Activated B cell treated with CpG ODN at 0.5 μM for 24 hours (primary cell): ENCODE data around the gene HSD11B2. TPM values are rescaled to one million over a fixed set of nuclear protein-coding genes. Genes with fewer than 3 reads are reported as not detected.

ENCODE experiments used
- ATAC-seq: fragments of 200-7000 bp; cut with Tn5 transposase; one replicate; pipeline ENCODE4 v1.10.0; 2021; ENCODE audit warnings: low read depth, mild to moderate bottlenecking, moderate library complexity
- CTCF ChIA-PET: fragments of 350-600 bp; sonication (Branson Sonifier 250); formaldehyde crosslinking; loops from one replicate; lab custom pipeline; 2021; ENCODE audit warnings: antibody characterized with exemption; lab: Charles Lee
- POLR2A ChIA-PET: fragments of 350-600 bp; sonication (Branson Sonifier 250); formaldehyde crosslinking; loops from one replicate; lab custom pipeline; 2021; ENCODE audit warnings: antibody characterized with exemption; lab: Charles Lee
- DNase-seq: peaks from one replicate; pipeline ENCODE4 v3.0.0; 2022
- H3K27ac Mint-ChIP-seq: one replicate; pipeline ENCODE4 v1.8.0; 2020; ENCODE audit warnings: mixed read lengths
- H3K27me3 Mint-ChIP-seq: one replicate; pipeline ENCODE4 v1.8.0; 2021; ENCODE audit warnings: mixed read lengths
- H3K36me3 Mint-ChIP-seq: one replicate; pipeline ENCODE4 v1.8.0; 2021; ENCODE audit warnings: low read depth, mixed read lengths
- H3K4me1 Mint-ChIP-seq: one replicate; pipeline ENCODE4 v1.8.0; 2021; ENCODE audit warnings: mixed read lengths
- H3K4me3 Mint-ChIP-seq: one replicate; pipeline ENCODE4 v1.8.0; 2020; ENCODE audit warnings: mild to moderate bottlenecking, mixed read lengths
- H3K9me3 Mint-ChIP-seq: one replicate; pipeline ENCODE4 v1.8.0; 2020; ENCODE audit warnings: mixed read lengths
- intact Hi-C: fragments of 100-400 bp; cut with micrococcal nuclease; formaldehyde crosslinking; loops from one replicate; pipeline ENCODE4 v1.15.1; 2024
- total RNA-seq: library from RNA; stranded (reverse); gene quantifications from 2 replicates; pipeline ENCODE4 v1.2.3, GENCODE V29; 2022
- TF ChIP-seq, protein P1 (sequence below): fragments of 200-600 bp; IDR thresholded peaks from one replicate; pipeline ENCODE4 v1.8.0; 2022; ENCODE audit warnings: antibody characterized with exemption, mild to moderate bottlenecking

The HSD11B2 gene
- total RNA-seq, 1 donor from 2014 or later = 0.49 TPM

GRCh38 chr16:67468731-67469130 lies 37.8 kb downstream of the HSD11B2 start:
- H3K36me3 Mint-ChIP-seq = peaks cover 5% of the 10 kb centered on the region
- H3K9me3 Mint-ChIP-seq = no peaks in the 10 kb centered on the region
- CTCF ChIA-PET = interaction anchor here (6.9 kb wide), 1 partner anchor 41 kb away, joined by 63 read pairs; no protein-coding TSS in a partner anchor
- DNase-seq (no peak), ATAC-seq (no peak)
- H3K27me3 Mint-ChIP-seq = no peaks in the 10 kb centered on the region
- peaks cover 54% of the 10 kb centered on the region for H3K4me1 Mint-ChIP-seq
- H3K27ac Mint-ChIP-seq = peak overlapping the region; percentile 62
- POLR2A ChIA-PET = no interaction called here
- no peak overlapping the region for H3K4me3 Mint-ChIP-seq
- intact Hi-C loops = loop anchor here (5.0 kb wide), 1 partner anchor 206 kb away; no protein-coding TSS in a partner anchor
- TF ChIP-seq, protein P1, sequence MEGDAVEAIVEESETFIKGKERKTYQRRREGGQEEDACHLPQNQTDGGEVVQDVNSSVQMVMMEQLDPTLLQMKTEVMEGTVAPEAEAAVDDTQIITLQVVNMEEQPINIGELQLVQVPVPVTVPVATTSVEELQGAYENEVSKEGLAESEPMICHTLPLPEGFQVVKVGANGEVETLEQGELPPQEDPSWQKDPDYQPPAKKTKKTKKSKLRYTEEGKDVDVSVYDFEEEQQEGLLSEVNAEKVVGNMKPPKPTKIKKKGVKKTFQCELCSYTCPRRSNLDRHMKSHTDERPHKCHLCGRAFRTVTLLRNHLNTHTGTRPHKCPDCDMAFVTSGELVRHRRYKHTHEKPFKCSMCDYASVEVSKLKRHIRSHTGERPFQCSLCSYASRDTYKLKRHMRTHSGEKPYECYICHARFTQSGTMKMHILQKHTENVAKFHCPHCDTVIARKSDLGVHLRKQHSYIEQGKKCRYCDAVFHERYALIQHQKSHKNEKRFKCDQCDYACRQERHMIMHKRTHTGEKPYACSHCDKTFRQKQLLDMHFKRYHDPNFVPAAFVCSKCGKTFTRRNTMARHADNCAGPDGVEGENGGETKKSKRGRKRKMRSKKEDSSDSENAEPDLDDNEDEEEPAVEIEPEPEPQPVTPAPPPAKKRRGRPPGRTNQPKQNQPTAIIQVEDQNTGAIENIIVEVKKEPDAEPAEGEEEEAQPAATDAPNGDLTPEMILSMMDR = no peak

DNA sequence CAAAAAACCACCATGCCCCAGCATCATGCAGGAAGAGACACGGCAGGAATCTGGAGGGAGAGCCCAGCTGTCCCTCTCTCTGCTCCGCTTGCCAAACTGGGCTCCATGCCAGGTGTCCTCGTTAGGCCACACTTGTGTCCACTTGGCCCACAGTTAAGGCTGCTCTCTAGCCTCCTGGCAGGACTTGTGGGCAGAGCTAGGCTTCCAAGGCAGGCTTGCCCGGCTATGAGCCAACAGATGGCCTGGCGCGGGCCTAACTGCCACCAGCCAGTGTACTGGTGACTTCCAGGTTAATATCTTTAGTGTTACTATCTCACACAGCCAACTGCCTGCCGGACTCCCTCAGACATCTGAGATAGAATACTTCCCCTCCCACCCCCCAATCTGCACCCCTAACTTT lies 39.4 kb downstream of the HSD11B2 start:
- DNase-seq (no peak), ATAC-seq (no peak)
- Mint-ChIP-seq H3K27ac (no peak overlapping the region), H3K36me3 (peaks cover 14% of the 10 kb centered on the region), H3K4me1 (peaks cover 60% of the 10 kb centered on the region), H3K9me3 (no peaks in the 10 kb centered on the region), H3K27me3 (no peaks in the 10 kb centered on the region), H3K4me3 (no peak overlapping the region)
- CTCF ChIA-PET = no interaction called here
- TF ChIP-seq, protein P1 = no peak
- POLR2A ChIA-PET = interaction anchor here (0.7 kb wide), 1 partner anchor 9 kb away, joined by 4 read pairs; no protein-coding TSS in a partner anchor
- intact Hi-C loops = no loop called here

GRCh38 chr16:67471758-67472384 lies 41.0 kb downstream of the HSD11B2 start:
- TF ChIP-seq, protein P1 = no peak
- Mint-ChIP-seq H3K36me3 (peaks cover 15% of the 10 kb centered on the region), H3K9me3 (no peaks in the 10 kb centered on the region), H3K27ac (no peak overlapping the region), H3K4me1 (peaks cover 56% of the 10 kb centered on the region), H3K4me3 (no peak overlapping the region), H3K27me3 (no peaks in the 10 kb centered on the region)
- DNase-seq = no peak
- ChIA-PET CTCF (interaction anchor here (0.5 kb wide), 1 partner anchor 20 kb away, joined by 3 read pairs; no protein-coding TSS in a partner anchor), POLR2A (interaction anchor here (0.6 kb wide), 1 partner anchor 178 kb away, joined by 3 read pairs; no protein-coding TSS in a partner anchor)
- intact Hi-C loops = no loop called here
- ATAC-seq = no peak

DNA sequence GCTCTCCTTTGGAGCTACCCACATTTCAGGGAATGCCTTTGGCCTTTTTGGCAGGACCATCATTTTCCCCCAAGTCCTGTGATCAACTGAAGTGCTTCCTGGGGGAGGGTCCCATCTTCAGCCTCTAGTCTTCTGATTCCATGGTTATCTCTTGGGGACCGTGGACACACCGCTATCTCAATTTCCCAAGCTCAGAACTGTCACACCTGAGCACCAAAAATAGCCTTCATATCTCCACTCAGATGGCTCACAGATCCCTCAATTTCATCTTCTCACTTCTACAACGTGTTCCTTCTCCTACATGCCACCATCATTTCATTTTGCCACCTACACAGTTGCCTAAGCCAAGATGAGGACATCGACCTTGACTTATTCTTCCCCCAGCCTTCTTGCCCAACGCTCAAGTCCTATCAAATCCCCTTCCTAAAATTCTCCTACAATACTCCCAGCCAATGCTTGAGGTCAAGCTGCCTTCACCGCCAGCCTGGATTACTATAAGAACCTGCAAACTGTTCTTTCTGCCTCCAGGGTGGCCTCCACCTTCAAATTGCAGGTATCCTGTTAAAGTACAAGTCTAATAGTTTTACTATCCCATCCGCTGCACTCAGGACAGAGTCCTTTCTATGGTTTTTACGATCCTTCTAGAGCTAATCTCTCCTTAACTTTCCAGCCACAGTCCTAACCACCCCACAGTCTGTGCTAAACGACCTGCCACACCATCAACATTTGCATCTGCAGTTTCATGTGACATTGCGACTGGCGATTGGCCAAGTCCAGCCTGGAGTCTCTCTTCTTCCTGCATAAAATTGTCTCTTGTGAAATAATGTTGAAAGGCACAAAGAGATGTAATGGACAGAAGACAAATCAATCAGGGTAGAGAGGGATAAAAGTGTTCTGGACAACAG lies 43.9 kb downstream of the HSD11B2 start:
- Mint-ChIP-seq H3K9me3 (no peaks in the 10 kb centered on the region), H3K4me1 (peaks cover 58% of the 10 kb centered on the region), H3K36me3 (peaks cover 25% of the 10 kb centered on the region), H3K27ac (no peak overlapping the region), H3K4me3 (no peak overlapping the region), H3K27me3 (no peaks in the 10 kb centered on the region)
- POLR2A ChIA-PET = no interaction called here
- CTCF ChIA-PET = interaction anchor here (1.3 to 2.0 kb wide), 2 partner anchors 9 to 39 kb away, joined by 4 to 8 read pairs; no protein-coding TSS in a partner anchor
- DNase-seq (no peak), ATAC-seq (no peak)
- TF ChIP-seq, protein P1 = no peak
- intact Hi-C loops = no loop called here
